Endothelial cell (in vitro differentiated cells): ENCODE results near the gene HMGCS2. TPM values are rescaled to one million over a fixed set of nuclear protein-coding genes. Genes with fewer than 3 reads are reported as not detected.

Source experiments
- DNase-seq: peaks from one replicate; pipeline ENCODE4 v3.0.0; 2021; ENCODE audit warnings: low spot score
- H3K27ac Mint-ChIP-seq: one replicate; pipeline ENCODE4 v1.8.0; 2021; ENCODE audit warnings: mixed read lengths, inconsistent platforms; ENCODE audit not compliant: unreplicated experiment
- H3K27me3 Mint-ChIP-seq: one replicate; pipeline ENCODE4 v1.8.0; 2021; ENCODE audit warnings: mild to moderate bottlenecking, moderate library complexity, mixed read lengths, inconsistent platforms; ENCODE audit not compliant: unreplicated experiment
- H3K36me3 Mint-ChIP-seq: one replicate; pipeline ENCODE4 v1.8.0; 2021; ENCODE audit warnings: mild to moderate bottlenecking, low read depth, mixed read lengths, inconsistent platforms; ENCODE audit not compliant: unreplicated experiment
- H3K4me1 Mint-ChIP-seq: one replicate; pipeline ENCODE4 v1.8.0; 2021; ENCODE audit warnings: mild to moderate bottlenecking, mixed read lengths, inconsistent platforms; ENCODE audit not compliant: unreplicated experiment
- H3K4me3 Mint-ChIP-seq: one replicate; pipeline ENCODE4 v1.8.0; 2021; ENCODE audit warnings: mild to moderate bottlenecking, mixed read lengths, inconsistent platforms; ENCODE audit not compliant: unreplicated experiment
- H3K9me3 Mint-ChIP-seq: one replicate; pipeline ENCODE4 v1.8.0; 2021; ENCODE audit warnings: mixed read lengths, inconsistent platforms; ENCODE audit not compliant: unreplicated experiment
- total RNA-seq: library from RNA; stranded (reverse); fragmentation: NEBNext Ultra II Directional; extraction: Animal tissue kit (Norgen Biotek cat#: 25700); gene quantifications from one replicate; pipeline ENCODE4 v1.2.1, GENCODE V29; 2021; ENCODE audit not compliant: unreplicated experiment
- TF ChIP-seq, protein P1 (sequence below): fragments of 200-600 bp; sonication (generic); IDR thresholded peaks from one replicate; pipeline ENCODE4 v1.5.0; 2021; ENCODE audit warnings: antibody characterized with exemption; ENCODE audit not compliant: unreplicated experiment

The HMGCS2 gene
- total RNA-seq, 1 donor from 2014 or later: not detected

DNA sequence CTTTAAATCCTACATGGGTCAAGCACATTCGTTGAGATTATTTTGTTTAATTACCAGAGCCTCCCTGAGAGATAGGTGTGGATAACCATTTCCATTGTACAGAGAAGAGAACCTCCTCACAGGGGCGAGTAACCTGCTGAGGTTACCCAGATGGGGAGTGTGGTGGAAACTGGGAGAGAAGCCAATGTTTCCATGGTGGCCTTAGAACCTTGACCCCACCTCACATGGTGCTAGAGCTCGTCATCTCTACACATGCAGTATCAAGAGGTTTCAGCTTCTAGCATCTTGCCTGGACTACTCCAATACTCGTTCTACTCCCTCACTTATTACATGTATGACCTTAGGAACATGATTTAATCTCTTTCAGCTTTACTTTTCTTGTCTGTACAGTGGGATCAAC, 37.8 kb upstream of the HMGCS2 start:
- no peaks in the 10 kb centered on the region for H3K9me3 Mint-ChIP-seq
- H3K4me3 Mint-ChIP-seq: no peak overlapping the region
- DNase-seq: no peak
- TF ChIP-seq, protein P1, sequence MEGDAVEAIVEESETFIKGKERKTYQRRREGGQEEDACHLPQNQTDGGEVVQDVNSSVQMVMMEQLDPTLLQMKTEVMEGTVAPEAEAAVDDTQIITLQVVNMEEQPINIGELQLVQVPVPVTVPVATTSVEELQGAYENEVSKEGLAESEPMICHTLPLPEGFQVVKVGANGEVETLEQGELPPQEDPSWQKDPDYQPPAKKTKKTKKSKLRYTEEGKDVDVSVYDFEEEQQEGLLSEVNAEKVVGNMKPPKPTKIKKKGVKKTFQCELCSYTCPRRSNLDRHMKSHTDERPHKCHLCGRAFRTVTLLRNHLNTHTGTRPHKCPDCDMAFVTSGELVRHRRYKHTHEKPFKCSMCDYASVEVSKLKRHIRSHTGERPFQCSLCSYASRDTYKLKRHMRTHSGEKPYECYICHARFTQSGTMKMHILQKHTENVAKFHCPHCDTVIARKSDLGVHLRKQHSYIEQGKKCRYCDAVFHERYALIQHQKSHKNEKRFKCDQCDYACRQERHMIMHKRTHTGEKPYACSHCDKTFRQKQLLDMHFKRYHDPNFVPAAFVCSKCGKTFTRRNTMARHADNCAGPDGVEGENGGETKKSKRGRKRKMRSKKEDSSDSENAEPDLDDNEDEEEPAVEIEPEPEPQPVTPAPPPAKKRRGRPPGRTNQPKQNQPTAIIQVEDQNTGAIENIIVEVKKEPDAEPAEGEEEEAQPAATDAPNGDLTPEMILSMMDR: no peak
- no peaks in the 10 kb centered on the region for H3K27me3 Mint-ChIP-seq
- H3K36me3 Mint-ChIP-seq: no peaks in the 10 kb centered on the region
- no peaks in the 10 kb centered on the region for H3K4me1 Mint-ChIP-seq
- H3K27ac Mint-ChIP-seq: no peak overlapping the region

DNA sequence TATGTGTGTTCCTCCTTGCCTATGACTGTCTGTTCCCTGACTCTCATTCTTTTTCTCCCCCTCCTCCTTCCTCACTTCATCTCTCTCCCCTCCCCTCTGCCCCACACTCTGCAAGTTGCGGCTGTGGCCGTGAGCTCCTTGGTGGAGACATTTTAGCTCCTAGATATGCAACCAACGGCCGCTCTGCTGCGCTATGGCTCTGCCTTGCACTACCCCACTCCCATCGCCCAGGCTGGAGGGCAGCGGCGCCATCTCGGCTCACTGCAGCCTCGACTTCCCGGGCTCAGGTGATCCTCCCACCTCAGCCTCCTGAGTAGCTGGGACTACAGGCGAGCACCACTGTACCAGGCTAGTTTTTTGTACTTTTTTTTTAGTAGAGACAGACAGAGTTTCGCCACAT, 37.0 kb upstream of the HMGCS2 start:
- TF ChIP-seq, protein P1: no peak
- no peak overlapping the region for H3K27ac Mint-ChIP-seq
- no peaks in the 10 kb centered on the region for H3K36me3 Mint-ChIP-seq
- H3K4me1 Mint-ChIP-seq: no peaks in the 10 kb centered on the region
- H3K9me3 Mint-ChIP-seq: no peaks in the 10 kb centered on the region
- H3K27me3 Mint-ChIP-seq: no peaks in the 10 kb centered on the region
- DNase-seq: no peak
- no peak overlapping the region for H3K4me3 Mint-ChIP-seq

DNA sequence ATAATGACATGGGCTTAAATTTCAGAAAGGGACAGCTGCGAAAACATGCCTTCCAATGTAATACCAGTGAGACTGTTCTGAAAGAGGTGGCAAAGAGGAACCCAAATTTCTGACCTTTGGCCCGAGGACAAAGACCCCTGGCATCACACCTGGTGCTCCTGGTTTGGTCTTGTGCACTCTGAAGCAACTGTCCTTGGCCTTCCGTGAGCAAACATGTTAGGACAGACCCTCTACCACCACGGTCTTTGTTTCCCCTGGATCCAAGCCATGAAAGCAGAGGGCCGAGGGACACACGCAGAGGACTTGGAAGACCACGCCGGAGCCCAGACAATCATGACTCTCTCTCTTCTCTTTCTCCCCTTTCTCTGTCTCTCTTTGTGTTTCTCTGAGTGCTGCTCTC, 36.5 kb upstream of the HMGCS2 start:
- Mint-ChIP-seq H3K4me3 (no peak overlapping the region), H3K4me1 (no peaks in the 10 kb centered on the region), H3K27me3 (no peaks in the 10 kb centered on the region), H3K36me3 (no peaks in the 10 kb centered on the region), H3K9me3 (no peaks in the 10 kb centered on the region), H3K27ac (no peak overlapping the region)
- DNase-seq: no peak
- TF ChIP-seq, protein P1: no peak

DNA sequence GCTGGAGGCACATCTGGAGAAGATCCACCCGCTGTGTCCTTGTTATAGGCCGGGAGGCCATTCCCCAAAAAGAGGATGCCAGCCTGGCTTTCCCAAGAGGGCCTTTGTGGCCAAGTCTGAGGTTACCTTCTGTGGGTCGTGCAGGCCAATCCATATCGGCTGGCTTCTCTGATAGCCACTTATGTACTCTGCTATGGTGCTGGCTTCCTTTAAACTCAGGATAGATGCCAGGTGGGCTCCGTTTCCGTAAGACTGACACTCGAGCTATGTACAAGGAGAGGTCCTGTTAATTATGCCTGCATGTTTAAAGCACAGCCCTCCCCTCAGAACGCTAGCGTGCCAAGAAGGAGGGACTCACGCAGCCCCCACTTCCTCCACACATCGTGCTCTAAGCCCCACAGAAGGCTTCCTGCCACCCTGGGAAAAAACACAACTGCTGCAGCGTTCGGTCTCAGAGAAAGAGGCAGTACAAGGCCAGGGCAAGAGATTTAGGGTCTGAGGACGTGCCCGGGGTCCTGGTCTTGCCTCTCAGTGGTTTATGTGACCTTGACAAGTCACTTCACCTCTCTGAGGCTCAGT, 31.0 kb upstream of the HMGCS2 start:
- TF ChIP-seq, protein P1: no peak
- H3K4me1 Mint-ChIP-seq: no peaks in the 10 kb centered on the region
- H3K36me3 Mint-ChIP-seq: no peaks in the 10 kb centered on the region
- DNase-seq: no peak
- H3K9me3 Mint-ChIP-seq: no peaks in the 10 kb centered on the region
- no peaks in the 10 kb centered on the region for H3K27me3 Mint-ChIP-seq
- H3K4me3 Mint-ChIP-seq: no peak overlapping the region
- H3K27ac Mint-ChIP-seq: no peak overlapping the region

DNA sequence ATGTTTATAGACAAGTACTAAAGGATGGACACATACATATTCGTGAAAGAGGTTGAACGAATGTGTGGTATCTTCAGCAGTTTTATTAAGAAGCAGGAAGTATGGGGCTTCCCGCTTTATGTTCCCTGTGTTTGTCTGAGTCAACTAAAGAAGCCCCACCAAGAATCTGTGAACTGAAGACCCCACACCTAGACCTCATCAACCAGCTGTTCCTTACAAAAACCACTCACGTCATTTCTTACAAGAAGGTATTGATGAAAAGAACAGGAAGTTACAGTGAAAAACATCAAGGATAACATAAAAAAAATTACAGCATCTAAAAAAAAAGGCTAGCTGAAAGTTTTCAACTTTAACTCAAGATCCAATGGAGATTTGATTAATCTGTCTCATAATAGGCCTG, 30.3 kb upstream of the HMGCS2 start:
- no peak for DNase-seq
- Mint-ChIP-seq H3K27me3 (no peaks in the 10 kb centered on the region), H3K36me3 (no peaks in the 10 kb centered on the region), H3K27ac (no peak overlapping the region), H3K4me1 (no peaks in the 10 kb centered on the region), H3K4me3 (no peak overlapping the region), H3K9me3 (no peaks in the 10 kb centered on the region)
- TF ChIP-seq, protein P1: no peak
